HS-27A (cell line): ENCODE measurements around the gene USH2A.
"Not testable (repeated sequence)": the region's sequence is repeated elsewhere in the genome, so short reads cannot be mapped to it uniquely, and the experiment has no call there.

Source experiments
- DNase-seq: peaks from one replicate; pipeline ENCODE4 v3.0.0-alpha.2; 2012; ENCODE audit warnings: low read depth, missing footprints

USH2A gene

DNA sequence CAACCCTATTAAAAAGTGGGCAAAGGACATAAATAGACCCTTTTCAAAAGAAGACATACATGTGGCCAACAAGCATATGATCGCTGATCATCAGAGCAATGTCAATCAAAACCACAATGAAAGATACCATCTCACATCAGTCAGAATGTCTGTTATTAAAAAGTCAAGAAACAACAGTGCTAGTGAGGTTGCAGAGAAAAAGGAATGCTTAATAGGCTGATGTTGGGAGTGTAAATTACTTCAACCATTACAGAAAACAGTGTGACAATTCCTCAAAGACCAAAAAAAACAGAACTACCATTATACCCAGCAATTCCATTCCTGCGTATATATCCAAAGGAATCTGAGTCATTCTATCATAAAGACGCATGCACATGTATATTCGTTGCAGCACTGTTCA lies 13.2 kb downstream of the USH2A start:
- DNase-seq, result no peak

DNA sequence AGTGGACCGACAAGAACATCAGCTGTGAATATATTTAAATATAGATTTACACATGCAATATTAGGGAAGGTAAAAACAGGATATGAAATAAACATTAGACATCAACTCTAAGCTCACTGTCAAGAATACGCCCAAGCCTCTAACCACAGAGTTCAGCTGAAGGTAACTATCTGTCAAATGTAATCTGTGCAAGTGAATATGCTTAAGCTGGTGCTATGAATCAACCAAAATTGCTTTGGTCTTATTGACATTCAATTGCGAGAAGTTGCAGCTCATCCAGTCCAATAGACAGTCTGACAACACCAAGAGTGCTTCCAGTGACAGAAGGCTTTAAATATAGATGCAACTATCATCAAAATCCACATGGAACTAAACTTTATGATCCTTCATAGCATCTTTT lies 32.3 kb downstream of the USH2A start:
- DNase-seq, result no peak

DNA sequence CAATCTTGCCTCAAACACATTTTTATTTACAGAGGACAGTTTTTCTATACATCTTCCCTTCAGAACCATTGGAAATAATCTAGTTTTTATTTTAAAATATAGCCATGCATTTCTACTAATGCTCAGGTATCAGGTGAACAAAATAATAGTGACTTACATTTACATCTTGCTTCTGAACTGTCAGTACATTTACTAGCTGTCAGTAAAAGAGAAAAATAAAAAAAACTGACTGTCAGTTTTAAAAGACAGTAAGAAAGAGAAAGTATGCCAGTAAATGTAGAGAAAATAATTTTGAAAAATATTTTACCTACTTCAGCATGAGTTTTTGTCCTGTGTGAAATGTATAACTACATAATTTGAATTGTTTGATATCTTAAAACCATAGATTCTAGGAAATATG lies 33.5 kb downstream of the USH2A start:
- no peak for DNase-seq

DNA sequence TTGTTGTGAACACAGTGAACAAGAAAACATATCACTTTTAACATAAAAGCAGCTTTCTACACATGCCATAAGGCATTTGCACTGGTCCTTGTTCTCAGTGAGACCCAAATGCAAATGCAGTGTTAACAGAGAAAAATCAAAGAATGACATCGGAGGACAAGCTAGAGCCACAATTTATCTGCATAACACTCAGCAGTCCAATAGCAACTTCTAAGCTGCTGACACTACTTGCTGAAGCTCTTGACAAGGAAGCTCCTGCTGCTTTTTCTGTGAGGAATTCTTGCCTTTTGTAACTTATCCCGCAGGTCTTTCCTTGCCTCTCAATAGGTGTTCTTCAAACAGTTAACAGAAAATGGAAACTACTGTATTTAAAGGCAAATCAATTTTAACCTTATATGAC lies 34.7 kb downstream of the USH2A start:
- DNase-seq, result no peak

DNA sequence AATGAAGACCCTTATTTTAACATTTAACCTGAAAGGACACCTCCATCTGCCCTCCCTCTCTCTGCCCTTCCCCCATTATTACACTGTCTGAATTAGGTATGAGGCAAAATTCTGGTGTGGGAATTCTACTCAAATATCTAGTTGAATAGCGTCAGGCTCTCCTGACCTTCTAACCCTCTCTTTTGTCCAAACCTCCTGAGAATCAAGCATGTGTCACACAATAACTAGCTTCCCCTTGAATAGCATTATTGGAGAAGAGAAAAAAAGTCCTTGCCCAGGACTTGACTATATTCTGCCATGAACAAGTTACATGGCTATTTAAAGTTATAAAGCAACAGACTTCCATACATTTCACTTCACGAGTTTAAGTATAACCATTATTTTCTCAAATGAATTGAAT lies 35.5 kb downstream of the USH2A start:
- DNase-seq, result no peak

DNA sequence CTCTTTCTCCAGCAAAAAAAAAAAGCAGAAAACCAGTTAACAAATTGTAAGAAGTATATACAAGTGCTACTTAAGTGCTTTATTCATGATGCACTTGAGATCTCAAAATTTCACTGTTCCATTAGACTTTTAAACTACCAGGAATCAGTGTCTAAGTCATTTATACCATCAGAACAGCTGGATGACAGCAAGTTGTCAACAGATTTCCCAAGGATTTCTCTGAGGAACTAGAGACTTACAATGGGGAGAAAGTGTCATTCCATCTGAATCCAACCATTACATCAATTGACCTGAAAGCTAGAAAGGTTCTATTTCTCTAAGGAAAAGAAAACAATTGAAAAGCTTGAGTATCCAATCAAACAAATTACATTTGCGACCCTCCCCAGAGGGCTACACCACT lies 43.8 kb downstream of the USH2A start:
- DNase-seq, result no peak

DNA sequence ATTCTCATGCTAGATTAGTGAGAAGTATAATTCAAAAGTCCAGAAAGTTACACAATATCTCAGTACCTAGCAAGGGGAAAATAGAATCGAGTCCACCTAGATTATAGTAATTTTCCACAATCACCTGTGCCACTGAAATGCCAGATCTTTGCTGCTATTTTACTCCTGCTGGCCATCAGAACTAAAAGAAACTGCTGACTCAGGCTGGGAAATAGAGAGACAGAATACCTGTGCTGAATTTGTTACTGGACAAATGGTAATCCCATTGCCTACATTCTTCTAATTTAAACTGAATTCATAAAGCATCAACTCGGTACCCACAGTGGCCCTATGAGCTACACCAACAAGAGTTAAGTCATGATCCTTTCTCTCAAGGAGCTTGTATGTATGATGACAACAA lies 55.0 kb downstream of the USH2A start:
- DNase-seq, result no peak

DNA sequence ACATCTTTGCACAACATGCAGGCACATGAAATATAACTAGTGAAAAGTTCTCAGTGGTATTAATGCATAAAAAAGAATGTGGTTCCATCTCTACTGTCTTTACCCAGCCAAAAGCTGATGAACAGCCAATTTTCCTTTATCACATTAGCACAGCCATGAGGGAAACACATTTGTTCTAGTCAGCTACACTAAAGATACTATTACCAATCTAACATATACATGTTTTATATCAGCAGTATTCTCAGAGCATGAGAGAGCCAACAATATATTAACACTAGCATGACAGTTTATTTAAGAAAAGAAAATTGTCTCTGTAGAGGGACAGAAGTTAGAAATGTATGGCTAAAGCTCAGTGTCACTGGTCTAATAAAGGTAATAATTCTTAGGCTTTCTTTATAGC lies 56.3 kb downstream of the USH2A start:
- no peak for DNase-seq

DNA sequence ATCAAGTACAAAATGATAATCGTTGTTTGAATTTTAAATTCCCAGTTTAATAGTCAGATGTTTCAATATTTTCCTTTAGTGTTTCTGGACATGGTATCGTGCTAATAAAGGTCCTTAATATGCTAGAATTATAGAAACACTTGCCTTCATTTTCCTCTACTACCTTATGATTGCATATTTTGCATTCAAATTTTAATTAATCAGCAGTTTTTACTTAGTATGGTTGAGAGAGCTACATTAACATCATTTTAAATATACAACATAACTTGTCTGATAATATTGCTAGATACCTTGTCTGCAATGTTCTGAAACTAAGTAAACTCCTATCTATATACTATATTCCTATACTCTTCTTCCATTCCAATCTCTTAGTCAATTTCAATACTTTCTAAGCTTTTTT lies 66.3 kb downstream of the USH2A start:
- no peak for DNase-seq

DNA sequence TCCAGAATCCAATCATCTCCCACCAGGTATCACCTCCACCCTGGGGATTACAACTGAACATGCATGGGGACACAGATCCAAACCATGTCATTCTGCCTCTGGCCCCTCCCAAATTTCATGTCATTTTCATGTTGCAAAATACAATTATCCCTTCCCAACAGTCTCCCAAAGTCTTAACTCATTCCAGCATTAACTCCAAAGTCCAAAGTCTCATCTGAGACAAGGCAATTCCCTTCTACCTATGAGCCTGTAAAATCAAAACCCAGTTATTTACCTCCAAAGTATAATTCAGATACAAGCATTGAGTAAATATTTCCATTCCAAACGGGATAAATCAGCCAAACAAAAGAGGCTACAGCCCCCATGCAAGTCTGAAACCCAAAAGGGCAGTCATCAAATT lies 73.1 kb downstream of the USH2A start:
- no peak for DNase-seq

DNA sequence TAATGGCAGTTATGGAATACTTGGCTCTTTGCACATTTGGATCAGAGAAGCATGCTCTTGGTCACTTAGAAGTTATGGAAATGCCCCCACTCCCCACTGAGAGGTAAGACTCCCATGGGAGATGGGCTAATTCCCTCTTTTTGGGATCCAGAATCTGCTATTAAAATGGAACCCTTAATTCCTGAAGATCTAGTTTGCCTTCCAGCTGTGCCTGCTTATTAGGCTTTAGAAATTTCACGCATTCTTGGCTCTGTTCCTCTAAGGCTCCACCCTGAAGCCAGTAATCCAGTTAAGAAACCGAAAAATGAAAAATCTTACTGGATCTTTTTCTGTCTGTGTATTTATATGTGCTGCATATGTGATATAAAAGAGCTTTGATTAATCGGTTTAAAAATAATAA lies 76.7 kb downstream of the USH2A start:
- DNase-seq, result no peak

DNA sequence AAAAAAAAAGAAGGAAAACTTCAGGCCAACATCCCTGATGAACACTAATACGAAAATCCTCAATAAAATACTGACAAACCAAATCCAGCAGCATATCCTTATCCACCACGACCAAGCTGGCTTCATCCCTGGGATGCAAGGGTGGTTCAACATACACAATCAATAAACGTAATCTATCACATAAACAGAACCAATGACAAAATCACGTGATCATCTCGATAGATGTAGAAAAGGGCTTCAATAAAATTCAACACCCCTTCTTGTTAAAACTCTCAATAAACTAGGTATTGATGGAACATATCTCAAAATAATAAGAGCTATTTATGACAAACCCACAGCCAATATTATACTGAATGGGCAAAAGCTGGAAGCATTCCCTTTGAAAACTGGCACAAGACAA lies 82.7 kb downstream of the USH2A start:
- not testable (repeated sequence) for DNase-seq

DNA sequence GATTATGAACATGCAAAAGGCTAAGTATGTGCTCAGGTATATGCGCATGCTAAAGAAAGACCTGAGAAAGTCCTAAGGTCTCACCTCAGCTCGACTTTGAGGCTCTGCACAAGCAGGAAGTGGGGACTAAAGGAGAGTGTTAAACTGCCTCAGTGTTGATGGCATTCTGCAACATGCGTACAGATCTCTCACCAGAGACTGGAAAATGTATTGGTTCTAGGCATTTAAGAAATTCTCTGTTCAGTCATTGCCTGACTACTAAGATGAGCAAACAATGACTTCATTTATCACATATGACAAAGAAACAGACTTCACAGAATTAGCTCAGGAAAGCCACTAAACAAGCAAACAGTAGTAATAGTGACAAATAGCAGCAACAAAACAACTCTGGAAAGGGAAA lies 90.8 kb downstream of the USH2A start:
- DNase-seq, result no peak

DNA sequence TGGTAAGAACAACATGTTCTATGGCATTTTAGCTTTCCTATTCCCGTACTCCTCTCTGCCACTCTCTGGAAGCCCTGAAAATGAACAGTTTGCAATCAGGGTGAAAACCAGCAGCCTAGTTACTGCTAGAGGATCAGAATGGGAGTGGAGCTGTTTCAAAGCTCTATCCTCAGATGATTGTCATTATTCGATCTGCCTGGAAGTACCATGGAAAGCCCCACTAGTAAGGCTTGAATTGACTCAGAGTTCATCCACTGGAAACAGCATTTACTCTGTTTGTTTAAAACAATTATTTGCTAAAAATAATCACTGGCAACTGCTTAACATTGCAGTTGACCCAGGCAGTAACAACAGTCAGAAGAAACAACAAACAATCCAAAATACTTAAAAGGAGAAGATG lies 91.2 kb downstream of the USH2A start:
- DNase-seq, result no peak

DNA sequence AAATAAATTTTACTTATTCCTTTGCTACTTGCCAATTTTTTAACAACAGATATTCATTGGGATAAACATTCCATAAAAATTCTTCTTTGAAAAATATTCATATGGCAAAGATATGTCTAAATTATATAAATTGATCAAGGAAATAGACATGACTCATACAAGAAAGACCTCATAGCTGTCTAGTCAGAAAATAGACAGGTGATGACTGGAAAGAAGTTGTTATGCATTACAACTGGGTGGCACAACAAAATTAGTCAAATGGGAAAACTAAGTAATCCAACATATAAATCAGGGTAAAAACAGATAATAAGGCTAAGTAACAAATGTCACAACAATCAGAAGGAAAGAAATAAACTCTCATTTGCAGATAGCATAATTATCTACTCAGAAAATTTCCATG lies 92.0 kb downstream of the USH2A start:
- DNase-seq, result no peak

DNA sequence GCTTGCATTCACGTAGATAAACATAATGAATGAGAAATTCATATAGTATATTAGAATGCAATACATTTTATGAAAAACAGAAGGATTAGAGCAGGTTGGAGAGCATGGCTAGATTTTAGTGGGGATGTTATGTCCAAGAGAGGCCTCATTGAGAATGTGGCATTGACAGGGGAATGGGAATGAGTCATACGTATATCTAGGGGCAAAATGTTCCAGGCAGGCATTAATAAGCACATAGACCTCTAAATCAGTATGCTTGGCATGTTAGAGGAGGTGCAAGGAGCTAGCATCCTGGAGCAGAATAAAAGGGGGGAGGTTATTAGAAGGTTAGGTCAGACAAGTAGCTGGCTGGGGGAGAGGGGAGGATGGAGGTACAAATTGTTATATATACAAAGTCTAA lies 93.0 kb downstream of the USH2A start:
- peak; percentile 39 for DNase-seq

DNA sequence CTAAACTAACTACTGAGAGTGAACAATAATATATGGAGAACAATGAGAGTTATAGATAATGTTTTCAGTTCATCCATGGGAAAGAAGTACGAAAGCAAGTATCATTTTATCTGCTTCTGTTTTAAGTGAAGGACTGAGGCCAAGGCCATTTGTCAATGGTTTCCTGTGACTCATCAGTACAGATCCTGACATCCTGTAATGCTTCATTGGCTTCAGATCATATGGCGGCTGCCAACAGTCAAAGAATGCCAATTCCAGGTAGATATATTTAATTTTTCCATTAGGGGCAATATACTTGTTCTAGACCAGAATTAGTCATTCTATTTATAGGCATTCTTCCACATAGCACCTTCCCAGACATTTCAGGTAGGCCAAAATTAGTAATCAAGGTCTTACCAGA lies 97.3 kb downstream of the USH2A start:
- no peak for DNase-seq

DNA sequence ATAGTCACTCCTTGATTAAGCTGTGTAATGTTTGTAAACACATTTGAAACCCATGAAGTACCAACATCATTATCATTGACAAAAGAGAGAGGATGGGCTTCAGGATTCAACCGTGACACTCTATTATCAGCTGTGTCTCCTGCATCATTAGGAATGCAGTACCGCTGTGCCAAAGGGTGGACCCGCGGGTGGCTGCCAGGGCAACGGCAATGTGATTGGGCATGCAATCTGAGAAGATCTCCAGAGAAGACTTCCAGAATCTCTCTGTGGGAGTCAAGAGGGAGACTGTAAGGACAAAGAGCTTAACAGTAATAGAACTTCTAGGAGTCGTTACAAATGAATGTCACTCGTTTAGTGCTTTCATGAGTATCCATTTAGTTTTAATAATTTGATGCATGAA lies 97.9 kb downstream of the USH2A start:
- DNase-seq, result no peak

DNA sequence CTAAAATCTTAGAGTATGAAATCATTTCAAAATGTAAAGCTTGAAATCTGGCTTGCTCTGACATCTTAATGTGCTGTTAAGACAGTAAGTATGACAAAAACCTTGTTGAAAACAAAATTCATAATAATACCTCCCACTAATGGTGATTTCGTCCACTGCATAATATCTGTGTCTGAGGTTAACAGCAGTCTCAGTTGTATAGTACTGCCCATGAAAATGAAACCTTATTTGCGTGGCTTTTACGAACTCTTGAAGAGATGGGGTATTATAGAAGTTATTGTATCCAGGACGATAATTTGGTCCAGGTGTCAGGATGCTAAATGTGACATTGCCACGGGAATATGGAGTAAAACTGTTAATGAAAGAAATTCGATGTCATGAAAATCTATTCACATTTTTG lies 99.9 kb downstream of the USH2A start:
- DNase-seq, result no peak

DNA sequence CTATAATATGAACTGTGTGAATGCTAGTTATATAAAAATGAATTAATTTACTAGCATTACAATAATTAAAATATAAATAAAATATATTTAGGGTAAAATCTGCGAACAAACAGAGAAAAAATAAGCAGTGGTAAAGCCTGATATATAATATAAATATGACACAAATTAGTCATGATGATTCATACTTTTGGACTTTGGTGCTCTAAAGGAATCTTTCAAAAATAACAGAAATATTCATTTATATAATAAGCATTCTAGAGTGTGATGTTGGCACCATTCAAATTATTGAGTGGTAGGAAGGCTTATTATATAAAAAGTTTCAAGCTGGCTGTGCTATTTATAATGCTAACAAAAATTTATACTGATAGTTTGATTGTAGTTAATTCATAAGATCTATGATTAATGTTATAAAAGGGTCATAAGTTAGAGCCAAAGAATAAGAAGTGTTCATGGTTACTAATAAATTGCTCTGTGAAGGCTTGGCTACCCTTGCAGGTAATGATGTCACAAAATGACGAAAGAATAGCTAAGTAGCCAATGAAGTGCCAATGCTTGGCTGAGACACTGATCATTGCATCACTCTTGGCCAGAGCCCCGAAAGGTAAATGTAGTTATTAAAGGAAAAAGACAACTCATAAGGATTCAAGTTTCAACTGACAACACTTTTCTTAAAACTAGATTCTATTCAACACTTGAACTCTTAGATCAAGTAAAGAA lies 108.7 kb downstream of the USH2A start:
- DNase-seq, result no peak

DNA sequence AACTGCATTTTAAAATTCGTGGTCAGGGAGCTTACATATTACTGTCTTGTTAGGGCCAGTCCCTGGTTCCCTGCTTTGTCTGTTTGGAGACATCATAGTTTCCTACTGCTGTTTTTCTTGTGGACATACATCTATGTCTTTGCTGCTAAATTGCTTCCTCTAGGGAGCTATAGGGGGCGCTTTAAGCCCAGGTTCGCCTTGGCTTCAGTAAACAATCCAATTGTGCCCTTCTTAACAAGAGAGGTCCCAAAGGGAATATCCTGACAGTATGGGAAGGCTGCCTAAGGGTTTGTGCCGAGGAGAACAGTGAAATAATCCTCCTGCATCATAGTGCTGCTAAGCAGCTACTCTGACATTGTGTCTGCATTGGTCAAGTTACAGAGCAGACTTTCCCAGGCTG lies 112.5 kb downstream of the USH2A start:
- peak; percentile 30 for DNase-seq

DNA sequence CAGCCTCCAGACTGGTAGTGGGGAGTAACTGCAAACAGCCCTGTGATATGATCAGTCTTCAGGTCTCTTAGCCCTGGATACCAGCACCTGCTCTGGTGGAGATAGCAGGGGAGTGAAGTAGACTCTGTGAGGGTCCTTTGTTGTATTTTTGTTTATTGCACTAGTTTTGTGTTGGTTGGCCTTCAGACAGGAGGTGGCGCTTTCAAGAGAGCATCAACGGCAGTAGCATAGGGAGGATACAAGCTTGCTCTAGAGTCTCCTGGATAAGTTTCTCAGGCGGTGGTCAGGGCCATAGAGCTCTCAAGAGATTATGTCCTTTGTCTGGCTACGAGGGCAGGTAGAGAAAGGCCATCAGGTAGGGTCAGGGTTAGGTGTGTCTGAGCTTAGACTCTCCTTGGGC lies 116.4 kb downstream of the USH2A start:
- no peak for DNase-seq

DNA sequence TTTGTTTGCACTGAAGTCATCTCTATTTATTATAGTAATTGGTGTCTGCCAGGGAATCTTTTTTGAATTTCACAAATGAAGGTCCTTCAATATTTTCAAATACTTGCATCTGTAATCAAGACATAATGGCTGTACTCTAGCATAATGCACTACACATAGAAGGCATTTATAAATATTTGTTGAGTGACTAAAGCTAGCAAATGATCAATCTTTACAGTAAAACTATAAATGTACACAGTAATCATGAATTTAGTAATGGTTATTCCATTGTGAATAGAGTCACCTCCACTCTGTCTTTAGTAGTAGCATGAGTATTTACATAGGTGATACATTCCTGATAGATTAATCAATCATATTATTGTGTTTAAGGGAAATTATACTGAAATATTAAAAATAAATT lies 119.6 kb downstream of the USH2A start:
- DNase-seq, result no peak

DNA sequence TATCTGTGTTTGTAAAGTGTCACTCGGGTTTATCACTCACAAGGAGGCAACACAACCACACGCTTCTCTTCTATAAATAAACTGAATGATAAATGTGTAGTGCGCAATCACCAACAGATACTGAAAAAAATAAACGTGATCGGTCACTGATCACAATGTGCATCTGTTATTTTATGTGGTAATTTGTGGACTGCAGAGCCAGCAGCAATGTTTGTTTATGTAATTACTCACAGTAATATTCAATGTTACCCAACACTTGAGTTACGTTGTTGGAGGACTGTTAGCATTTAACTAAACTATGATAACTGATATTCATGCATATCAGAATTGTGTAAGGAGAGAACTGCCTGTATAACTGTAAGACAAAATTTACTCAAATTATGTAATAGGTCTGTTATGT lies 129.6 kb downstream of the USH2A start:
- DNase-seq, result no peak

DNA sequence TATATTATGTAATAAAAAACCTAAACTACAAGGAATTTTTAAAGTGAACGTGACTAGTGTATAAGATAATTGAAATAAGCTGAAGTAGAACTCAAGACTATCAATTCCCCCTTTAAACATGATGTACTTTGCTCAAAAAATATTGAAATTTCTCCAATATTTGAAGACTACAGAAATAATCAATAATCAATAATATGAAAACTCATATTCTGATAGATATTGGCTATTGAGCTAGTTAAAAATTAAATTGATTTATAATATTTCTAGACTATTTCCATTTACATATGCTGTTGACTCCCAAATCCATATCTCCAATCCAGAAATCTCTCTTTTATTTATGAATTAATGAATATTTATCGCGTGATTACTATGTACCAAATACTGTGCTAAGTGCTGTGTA lies 133.2 kb downstream of the USH2A start:
- DNase-seq, result no peak
